Measurements from ENCODE around the gene GSDMA.

GSDMA gene

DNA sequence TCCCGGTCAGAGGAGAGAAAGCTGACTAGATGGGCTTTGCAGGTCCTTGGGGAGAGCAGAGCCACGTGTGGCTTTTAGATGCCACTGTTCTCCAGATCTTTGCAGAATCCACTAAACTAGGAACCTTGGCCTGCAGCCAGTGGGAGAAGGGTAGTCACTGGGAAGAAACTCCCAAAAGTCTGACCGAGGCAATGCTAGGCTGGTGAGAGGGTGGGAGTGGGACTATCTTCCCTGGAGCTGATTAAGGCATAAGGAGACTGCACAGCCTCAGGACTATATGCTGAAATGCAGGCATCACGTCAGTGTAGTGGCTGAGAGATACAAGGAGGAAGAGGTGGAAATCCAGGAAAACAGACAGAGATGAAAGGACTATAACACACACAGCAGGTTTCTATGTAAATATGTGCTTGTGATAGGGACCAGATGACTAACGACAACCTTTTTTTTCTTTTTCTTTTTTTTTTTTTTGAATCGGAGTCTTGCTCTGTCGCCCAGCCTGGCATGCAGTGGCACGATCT is 2.2 kb upstream of the GSDMA start:
- TF ChIP-seq CTCF (IDR thresholded peaks at IDR 0.05; ENCODE audit: insufficient read depth, low read depth, low read length, missing control alignments) = no peak
- DNase-seq (ENCODE audit: low read depth) = peak; percentile 11
- no peak overlapping the region for H3K4me3 ChIP-seq (ENCODE audit: low read length)

GRCh38 chr17:39963829-39964228 is 1.0 kb downstream of the GSDMA start:
- H3K4me3 ChIP-seq (ENCODE audit: low read length) = no peak overlapping the region
- TF ChIP-seq CTCF (IDR thresholded peaks at IDR 0.05; ENCODE audit: insufficient read depth, low read depth, low read length, missing control alignments) = no peak
- DNase-seq (ENCODE audit: low read depth) = peak; percentile 99

DNA sequence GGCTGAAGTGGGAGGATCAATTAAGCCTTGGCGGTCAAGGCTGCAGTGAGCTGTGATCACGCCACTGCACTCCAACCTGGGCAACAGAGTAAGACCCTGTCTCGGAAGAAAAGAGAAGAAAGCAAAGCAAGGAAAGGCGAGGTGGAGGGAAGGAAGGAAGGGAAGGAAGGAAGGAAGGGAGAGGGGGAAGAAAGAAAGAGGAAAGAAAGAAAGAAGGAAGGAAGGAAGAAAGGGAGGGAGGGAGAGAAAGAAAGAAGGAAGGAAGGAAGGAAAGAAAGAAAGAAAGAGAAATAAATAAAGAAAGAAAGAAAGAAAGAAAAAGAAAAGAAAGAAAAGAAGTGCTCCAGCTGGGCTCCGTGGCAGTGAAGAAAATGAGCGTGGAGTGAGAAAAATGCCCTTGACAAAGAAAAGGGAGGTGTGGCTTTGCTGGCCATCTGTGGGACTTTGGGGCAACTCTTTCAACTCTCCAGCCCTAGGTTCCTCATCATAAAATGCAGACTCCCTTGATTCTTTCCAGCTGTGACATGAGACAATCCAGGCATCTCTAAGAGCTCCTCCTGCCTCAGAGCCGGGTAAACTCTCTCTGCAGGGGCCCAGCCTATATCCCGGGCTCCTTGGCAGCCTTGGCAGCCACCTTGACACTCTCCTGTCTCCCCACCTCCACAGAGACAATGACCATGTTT is 2.4 kb downstream of the GSDMA start:
- TF ChIP-seq CTCF (IDR thresholded peaks at IDR 0.05; ENCODE audit: insufficient read depth, low read depth, low read length, missing control alignments) = no peak
- no peak overlapping the region for H3K4me3 ChIP-seq (ENCODE audit: low read length)
- DNase-seq (ENCODE audit: low read depth) = no peak

DNA sequence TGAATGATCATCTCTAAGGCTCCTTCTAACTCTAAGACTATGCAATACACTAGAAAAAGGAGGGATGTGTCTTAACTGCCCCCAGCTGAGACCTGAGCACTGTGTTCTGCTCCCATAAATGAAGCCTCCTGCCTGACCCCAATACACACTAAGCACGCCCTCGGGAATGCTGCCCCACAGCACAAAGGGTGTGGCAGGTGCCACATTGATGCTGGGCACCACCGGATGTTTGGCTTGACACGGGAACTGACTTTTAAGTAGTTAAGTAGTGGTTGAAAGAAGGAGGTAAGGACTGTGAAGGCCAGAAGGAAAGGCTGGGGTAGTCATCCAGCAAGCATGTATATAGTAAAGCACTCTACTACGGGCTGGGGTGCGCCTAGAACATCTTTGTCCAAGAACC is 4.0 kb downstream of the GSDMA start:
- H3K4me3 ChIP-seq (ENCODE audit: low read length) = no peak overlapping the region
- DNase-seq (ENCODE audit: low read depth) = no peak
- no peak for TF ChIP-seq CTCF (IDR thresholded peaks at IDR 0.05; ENCODE audit: insufficient read depth, low read depth, low read length, missing control alignments)

DNA sequence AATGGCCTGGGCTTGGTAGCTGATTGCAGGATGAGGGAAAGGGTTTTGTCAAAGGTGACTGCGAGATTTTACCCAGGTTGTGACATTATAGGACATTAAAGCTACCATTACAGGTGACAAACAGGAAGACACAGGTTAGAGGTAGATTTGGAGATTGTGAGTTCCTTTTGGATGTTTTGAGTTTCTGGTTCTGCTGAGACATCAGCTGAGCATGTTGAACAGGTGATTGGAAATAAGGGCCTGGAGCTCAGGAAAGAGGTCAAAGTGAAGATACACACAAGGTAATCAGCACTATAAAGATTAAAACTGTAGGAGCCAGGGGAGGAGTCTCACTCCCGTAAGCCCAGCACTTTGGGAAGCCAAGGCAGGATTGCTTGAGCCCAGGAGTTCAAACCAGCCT is 6.0 kb downstream of the GSDMA start:
- TF ChIP-seq CTCF (IDR thresholded peaks at IDR 0.05; ENCODE audit: insufficient read depth, low read depth, low read length, missing control alignments) = no peak
- H3K4me3 ChIP-seq (ENCODE audit: low read length) = no peak overlapping the region
- no peak for DNase-seq (ENCODE audit: low read depth)

- DNase-seq (ENCODE audit: low read depth) = no peak
- TF ChIP-seq CTCF (IDR thresholded peaks at IDR 0.05; ENCODE audit: insufficient read depth, low read depth, low read length, missing control alignments) = no peak
- no peak overlapping the region for H3K4me3 ChIP-seq (ENCODE audit: low read length)
Observed at GRCh38 chr17:39969375-39969774, 6.6 kb downstream of the GSDMA start.

GRCh38 chr17:39970157-39970692 is 7.4 kb downstream of the GSDMA start:
- TF ChIP-seq CTCF (IDR thresholded peaks at IDR 0.05; ENCODE audit: insufficient read depth, low read depth, low read length, missing control alignments) = no peak
- DNase-seq (ENCODE audit: low read depth) = no peak
- H3K4me3 ChIP-seq (ENCODE audit: low read length) = no peak overlapping the region
